Measurements from ENCODE around the gene RBM28. TPM values are rescaled to one million over a fixed set of nuclear protein-coding genes. Genes with fewer than 3 reads are reported as not detected.

Gene RBM28
- total RNA-seq, 1 donor from 2014 or later, result 73.7 TPM

DNA sequence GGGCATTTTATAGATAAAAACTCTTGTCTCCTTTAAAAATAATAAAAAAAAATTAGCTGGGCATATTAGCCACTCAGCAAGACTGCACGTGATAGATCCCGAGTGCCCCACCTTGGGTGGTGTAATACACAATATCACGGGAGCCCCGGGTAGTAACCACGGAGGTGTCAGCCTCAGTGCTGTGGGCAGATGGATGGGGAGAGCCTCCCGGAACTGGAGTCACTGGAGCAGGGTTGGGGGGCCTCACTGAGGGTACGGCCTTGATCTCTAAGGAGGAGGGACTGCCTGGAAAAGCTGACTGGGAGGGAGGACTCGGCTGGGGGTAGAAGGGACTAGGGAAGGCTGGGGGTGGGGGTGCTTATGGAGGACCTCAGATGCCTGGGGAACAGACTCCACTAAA lies 90.0 kb downstream of the RBM28 start:
- H3K9me3 Mint-ChIP-seq, result no peaks in the 10 kb centered on the region
- no peaks in the 10 kb centered on the region for H3K36me3 Mint-ChIP-seq (ENCODE audit: low read depth)
- no peak overlapping the region for H3K27ac Mint-ChIP-seq (ENCODE audit: unreplicated experiment)
- TF ChIP-seq, protein P1, sequence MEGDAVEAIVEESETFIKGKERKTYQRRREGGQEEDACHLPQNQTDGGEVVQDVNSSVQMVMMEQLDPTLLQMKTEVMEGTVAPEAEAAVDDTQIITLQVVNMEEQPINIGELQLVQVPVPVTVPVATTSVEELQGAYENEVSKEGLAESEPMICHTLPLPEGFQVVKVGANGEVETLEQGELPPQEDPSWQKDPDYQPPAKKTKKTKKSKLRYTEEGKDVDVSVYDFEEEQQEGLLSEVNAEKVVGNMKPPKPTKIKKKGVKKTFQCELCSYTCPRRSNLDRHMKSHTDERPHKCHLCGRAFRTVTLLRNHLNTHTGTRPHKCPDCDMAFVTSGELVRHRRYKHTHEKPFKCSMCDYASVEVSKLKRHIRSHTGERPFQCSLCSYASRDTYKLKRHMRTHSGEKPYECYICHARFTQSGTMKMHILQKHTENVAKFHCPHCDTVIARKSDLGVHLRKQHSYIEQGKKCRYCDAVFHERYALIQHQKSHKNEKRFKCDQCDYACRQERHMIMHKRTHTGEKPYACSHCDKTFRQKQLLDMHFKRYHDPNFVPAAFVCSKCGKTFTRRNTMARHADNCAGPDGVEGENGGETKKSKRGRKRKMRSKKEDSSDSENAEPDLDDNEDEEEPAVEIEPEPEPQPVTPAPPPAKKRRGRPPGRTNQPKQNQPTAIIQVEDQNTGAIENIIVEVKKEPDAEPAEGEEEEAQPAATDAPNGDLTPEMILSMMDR (conservative IDR thresholded peaks at IDR 0.05), result no peak
- H3K4me1 Mint-ChIP-seq, result no peaks in the 10 kb centered on the region
- H3K27me3 Mint-ChIP-seq (ENCODE audit: low read depth), result peaks cover 20% of the 10 kb centered on the region
- H3K4me3 Mint-ChIP-seq, result no peak overlapping the region
- no peak for DNase-seq (ENCODE audit: low read depth, low spot score)

DNA sequence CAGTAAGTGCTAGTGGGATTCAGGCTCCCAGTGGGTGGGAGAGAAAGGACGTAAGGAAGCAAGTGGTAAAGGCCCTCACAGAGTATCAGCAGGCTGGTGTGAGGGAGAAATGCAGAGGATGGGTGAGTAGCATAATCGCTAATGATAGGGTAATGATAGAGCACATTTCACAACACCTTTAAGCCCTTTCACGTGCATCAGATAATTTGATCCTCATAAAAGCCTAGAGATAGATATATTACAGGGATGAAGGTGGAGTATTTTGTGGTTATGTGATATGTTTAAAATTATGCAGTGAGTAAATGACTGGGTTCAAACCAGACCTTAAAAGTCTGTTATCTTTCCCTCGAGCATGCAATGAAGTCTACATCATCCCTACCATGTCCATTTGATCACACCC lies 92.4 kb downstream of the RBM28 start:
- TF ChIP-seq, protein P1 (conservative IDR thresholded peaks at IDR 0.05), result no peak
- Mint-ChIP-seq H3K9me3 (no peaks in the 10 kb centered on the region), H3K4me1 (no peaks in the 10 kb centered on the region), H3K36me3 (ENCODE audit: low read depth) (no peaks in the 10 kb centered on the region), H3K27me3 (ENCODE audit: low read depth) (peaks cover 20% of the 10 kb centered on the region), H3K4me3 (no peak overlapping the region), H3K27ac (ENCODE audit: unreplicated experiment) (no peak overlapping the region)
- DNase-seq (ENCODE audit: low read depth, low spot score), result no peak

Other genes starting within 250 kb of the RBM28 start
- gene LEP, start 102.6 kb downstream of the RBM28 start, total RNA-seq, result not detected in 2 replicates
- 3.1 and 3.3 TPM in 2 replicates for gene PRRT4, start 17.8 kb upstream of the RBM28 start, total RNA-seq
- 56.7 and 65.2 TPM in 2 replicates for gene IMPDH1, start 66.1 kb upstream of the RBM28 start, total RNA-seq
- 46.7 and 51.9 TPM in 2 replicates for gene HILPDA, start 112.0 kb upstream of the RBM28 start, total RNA-seq
- 50.5 and 51.5 TPM in 2 replicates for gene METTL2B, start 132.8 kb upstream of the RBM28 start, total RNA-seq